Putamen (tissue), 1 donor: ENCODE data around the gene MAFB.

Experiments used
- DNase-seq: peaks from one replicate; pipeline ENCODE4 v3.0.0-alpha.2; 2016; ENCODE audit warnings: low spot score

The MAFB gene

GRCh38 chr20:40659567-40659966 is 29.5 kb downstream of the MAFB start:
- DNase-seq, result no peak

- DNase-seq, result no peak
These were observed 30.5 kb downstream of the MAFB start for GRCh38 chr20:40658509-40658908.

- no peak for DNase-seq
These were observed 31.5 kb downstream of the MAFB start for GRCh38 chr20:40657526-40657925.

- no peak for DNase-seq
These were observed 33.6 kb downstream of the MAFB start for GRCh38 chr20:40655451-40655850.

- no peak for DNase-seq
These were observed 34.2 kb downstream of the MAFB start for GRCh38 chr20:40654876-40655275.

GRCh38 chr20:40652441-40652987 is 36.5 kb downstream of the MAFB start:
- DNase-seq, result no peak

- DNase-seq, result no peak
These were observed 37.9 kb downstream of the MAFB start for GRCh38 chr20:40651151-40651550.

- no peak for DNase-seq
These were observed 38.3 kb downstream of the MAFB start for GRCh38 chr20:40650707-40651106.

- DNase-seq, result no peak
These were observed 40.6 kb downstream of the MAFB start for GRCh38 chr20:40648210-40649072.

- DNase-seq, result no peak
These were observed 42.2 kb downstream of the MAFB start for GRCh38 chr20:40646813-40647212.

GRCh38 chr20:40646361-40646760 is 42.7 kb downstream of the MAFB start:
- DNase-seq, result no peak

GRCh38 chr20:40644863-40645262 is 44.2 kb downstream of the MAFB start:
- DNase-seq, result no peak

GRCh38 chr20:40643891-40644290 is 45.1 kb downstream of the MAFB start:
- DNase-seq, result no peak

- DNase-seq, result no peak
These were observed 47.2 kb downstream of the MAFB start for GRCh38 chr20:40641809-40642208.

GRCh38 chr20:40641202-40641601 is 47.8 kb downstream of the MAFB start:
- no peak for DNase-seq

GRCh38 chr20:40640667-40641066 is 48.4 kb downstream of the MAFB start:
- no peak for DNase-seq

GRCh38 chr20:40639676-40640355 is 49.2 kb downstream of the MAFB start:
- DNase-seq, result no peak

GRCh38 chr20:40639132-40639531 is 49.9 kb downstream of the MAFB start:
- no peak for DNase-seq

- DNase-seq, result no peak
These were observed 50.6 kb downstream of the MAFB start for GRCh38 chr20:40638414-40638813.

GRCh38 chr20:40637176-40637575 is 51.9 kb downstream of the MAFB start:
- no peak for DNase-seq

- no peak for DNase-seq
These were observed 52.5 kb downstream of the MAFB start for GRCh38 chr20:40636486-40636885.

GRCh38 chr20:40635971-40636370 is 53.1 kb downstream of the MAFB start:
- no peak for DNase-seq
